GM21717 (cell line): ENCODE results near the gene RAF1.
"Not testable (repeated sequence)": the region's sequence is repeated elsewhere in the genome, so short reads cannot be mapped to it uniquely, and the experiment has no call there.

Experiments used
- ATAC-seq: cut with Tn5 transposase; IDR thresholded peaks from one replicate; pipeline ENCODE4 v1.9.1; 2021; ENCODE audit warnings: mild to moderate bottlenecking, moderate library complexity; ENCODE audit not compliant: unreplicated experiment

The RAF1 gene

GRCh38 chr3:12643724-12644123 lies 20.2 kb downstream of the RAF1 start:
- no peak for ATAC-seq

- ATAC-seq, result no peak
Measured at GRCh38 chr3:12643010-12643380, 20.9 kb downstream of the RAF1 start.

GRCh38 chr3:12640853-12641252 lies 23.1 kb downstream of the RAF1 start:
- not testable (repeated sequence) for ATAC-seq

- ATAC-seq, result no peak
Measured at GRCh38 chr3:12638105-12638504, 25.8 kb downstream of the RAF1 start.

- no peak for ATAC-seq
Measured at GRCh38 chr3:12633108-12633507, 30.8 kb downstream of the RAF1 start.

GRCh38 chr3:12632523-12632922 lies 31.4 kb downstream of the RAF1 start:
- no peak for ATAC-seq

GRCh38 chr3:12630843-12631242 lies 33.1 kb downstream of the RAF1 start:
- ATAC-seq, result not testable (repeated sequence)

GRCh38 chr3:12630292-12630691 lies 33.6 kb downstream of the RAF1 start:
- ATAC-seq, result no peak

GRCh38 chr3:12629560-12629959 lies 34.4 kb downstream of the RAF1 start:
- no peak for ATAC-seq

GRCh38 chr3:12628813-12629212 lies 35.1 kb downstream of the RAF1 start:
- ATAC-seq, result no peak

- no peak for ATAC-seq
Measured at GRCh38 chr3:12627370-12627769, 36.5 kb downstream of the RAF1 start.

GRCh38 chr3:12624964-12625363 lies 39.0 kb downstream of the RAF1 start:
- ATAC-seq, result not testable (repeated sequence)

- no peak for ATAC-seq
Measured at GRCh38 chr3:12624056-12624455, 39.9 kb downstream of the RAF1 start.

- ATAC-seq, result no peak
Measured at GRCh38 chr3:12622335-12622734, 41.6 kb downstream of the RAF1 start.

GRCh38 chr3:12620729-12621128 lies 43.2 kb downstream of the RAF1 start:
- no peak for ATAC-seq

GRCh38 chr3:12620305-12620704 lies 43.6 kb downstream of the RAF1 start:
- no peak for ATAC-seq

GRCh38 chr3:12618426-12618825 lies 45.5 kb downstream of the RAF1 start:
- ATAC-seq, result no peak

- no peak for ATAC-seq
Measured at GRCh38 chr3:12615266-12615665, 48.7 kb downstream of the RAF1 start.

- no peak for ATAC-seq
Measured at GRCh38 chr3:12613250-12613649, 50.7 kb downstream of the RAF1 start.

GRCh38 chr3:12612514-12613226 lies 51.2 kb downstream of the RAF1 start:
- no peak for ATAC-seq

GRCh38 chr3:12611117-12611516 lies 52.8 kb downstream of the RAF1 start:
- ATAC-seq, result no peak

GRCh38 chr3:12608376-12608775 lies 55.5 kb downstream of the RAF1 start:
- ATAC-seq, result no peak

GRCh38 chr3:12603969-12604368 lies 59.9 kb downstream of the RAF1 start:
- no peak for ATAC-seq
